ENCODE measurements around the gene TMEM244.
A peak's percentile ranks its signal among the peaks of the same experiment; 100 is the strongest.
"Not testable (repeated sequence)": the region's sequence is repeated elsewhere in the genome, so short reads cannot be mapped to it uniquely, and the experiment has no call there.

The TMEM244 gene

DNA sequence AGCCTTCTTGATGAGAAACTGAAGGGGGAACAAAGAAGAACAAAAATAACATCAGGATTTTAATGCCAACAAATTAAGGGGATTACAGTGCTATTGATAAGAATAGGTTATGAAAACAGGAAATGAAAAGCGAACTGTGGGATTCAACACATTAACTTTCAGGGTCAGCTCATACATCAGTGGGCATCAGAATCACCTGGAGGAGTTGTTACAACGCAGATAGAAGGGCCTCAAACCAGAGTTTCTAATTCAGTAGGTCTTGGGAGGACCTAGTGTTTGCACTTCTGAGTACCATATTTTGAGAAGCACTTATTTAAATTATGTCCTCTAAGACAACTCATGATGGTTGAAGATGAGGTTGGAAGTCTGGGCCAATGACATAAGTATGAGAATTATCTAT lies 5.6 kb upstream of the TMEM244 start:
- no peak for DNase-seq (ENCODE audit: low spot score)

DNA sequence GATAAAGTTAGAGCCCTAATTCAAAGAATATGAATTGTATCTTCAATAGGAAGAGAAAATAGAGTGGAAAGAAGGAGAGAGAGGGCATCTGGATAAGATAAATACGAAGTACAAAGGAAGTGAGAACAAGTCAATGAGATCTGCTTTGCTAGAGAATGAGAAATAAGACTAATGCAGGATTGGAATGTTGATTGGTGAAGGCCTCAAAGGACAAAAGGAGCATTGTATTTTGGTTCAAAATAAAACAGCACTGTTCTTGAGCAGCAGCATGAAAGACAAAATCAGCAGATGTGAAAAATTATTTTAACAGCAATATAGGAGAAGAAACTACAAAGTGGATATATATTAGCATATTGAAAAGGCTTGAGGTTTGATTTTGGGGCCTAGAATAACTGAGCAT lies 5.1 kb upstream of the TMEM244 start:
- no peak for DNase-seq (ENCODE audit: low spot score)

DNA sequence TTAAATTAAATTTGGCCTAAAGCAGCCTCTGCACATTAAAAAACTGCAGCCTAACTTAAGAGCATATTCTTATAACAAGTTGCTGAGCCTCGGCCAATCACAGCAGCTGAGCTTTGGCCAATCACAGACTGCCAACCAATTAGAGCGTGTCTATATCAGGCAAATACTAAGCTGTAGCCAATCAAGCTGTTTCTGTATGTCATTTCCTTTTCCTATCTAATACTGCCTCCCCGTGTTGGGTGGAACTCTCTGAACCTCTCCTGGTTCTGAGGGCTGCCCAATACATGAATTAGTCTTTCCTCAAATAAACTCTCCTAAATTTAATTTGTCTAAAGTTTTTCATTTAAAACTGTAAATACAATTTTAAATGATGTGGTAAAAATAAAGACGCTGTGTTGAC lies 3.9 kb upstream of the TMEM244 start:
- no peak for DNase-seq (ENCODE audit: low spot score)

DNA sequence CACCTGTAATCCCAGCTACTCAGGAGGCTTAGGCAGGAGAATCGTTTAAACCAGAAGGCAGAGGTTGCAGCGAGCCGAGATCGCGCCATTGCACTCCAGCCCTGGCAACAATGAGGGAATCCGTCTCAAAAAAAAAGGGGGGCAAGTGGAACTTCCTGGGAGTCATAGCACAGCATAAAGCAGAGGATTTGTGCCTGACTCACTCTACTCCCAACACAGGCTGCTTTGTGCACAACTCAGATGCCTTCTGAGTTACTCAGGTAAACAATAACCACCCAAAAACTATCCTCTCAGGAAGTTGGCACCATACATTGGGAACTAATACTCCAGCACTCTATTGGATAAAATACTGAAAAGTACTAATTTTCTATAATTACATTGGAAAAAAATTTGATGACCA lies 2.5 kb upstream of the TMEM244 start:
- DNase-seq (ENCODE audit: low spot score) = no peak

DNA sequence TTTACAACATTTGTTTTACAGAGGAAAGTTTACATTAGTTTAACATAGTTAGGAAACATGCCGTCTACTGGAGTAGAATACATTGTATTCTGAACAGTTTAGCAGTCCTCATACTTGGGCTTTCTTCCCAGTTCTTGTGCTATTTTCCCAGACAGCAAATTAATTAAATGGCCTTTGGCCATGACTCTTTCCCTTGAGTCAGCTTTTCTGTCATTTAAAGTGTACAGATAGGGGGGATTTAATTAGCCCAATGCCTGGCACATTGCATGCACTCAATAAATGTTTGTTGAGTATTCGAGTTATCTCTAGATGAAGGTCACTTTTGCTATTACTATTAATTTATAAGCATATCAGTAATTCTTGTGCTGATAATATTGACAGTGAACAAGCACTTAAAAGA lies 1.6 kb downstream of the TMEM244 start:
- DNase-seq (ENCODE audit: low spot score) = no peak

DNA sequence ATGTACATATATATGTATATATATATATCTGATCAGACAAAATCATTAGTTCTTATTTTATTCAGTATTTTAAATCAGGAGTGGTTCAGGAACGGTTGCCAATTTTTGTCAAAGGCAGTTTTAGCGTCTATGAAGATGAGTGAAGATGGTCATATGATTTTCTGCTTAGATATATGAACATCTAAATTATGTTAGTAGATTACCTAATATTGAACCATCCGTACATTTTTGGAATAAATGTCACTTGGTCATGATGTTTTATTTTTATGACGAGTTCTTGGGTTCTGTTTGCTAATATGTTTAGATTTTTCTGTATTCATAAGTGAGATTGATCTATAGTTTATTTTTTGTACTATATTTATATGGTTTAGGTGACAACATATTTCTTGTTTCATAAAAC lies 3.3 kb downstream of the TMEM244 start:
- DNase-seq (ENCODE audit: low spot score) = no peak

DNA sequence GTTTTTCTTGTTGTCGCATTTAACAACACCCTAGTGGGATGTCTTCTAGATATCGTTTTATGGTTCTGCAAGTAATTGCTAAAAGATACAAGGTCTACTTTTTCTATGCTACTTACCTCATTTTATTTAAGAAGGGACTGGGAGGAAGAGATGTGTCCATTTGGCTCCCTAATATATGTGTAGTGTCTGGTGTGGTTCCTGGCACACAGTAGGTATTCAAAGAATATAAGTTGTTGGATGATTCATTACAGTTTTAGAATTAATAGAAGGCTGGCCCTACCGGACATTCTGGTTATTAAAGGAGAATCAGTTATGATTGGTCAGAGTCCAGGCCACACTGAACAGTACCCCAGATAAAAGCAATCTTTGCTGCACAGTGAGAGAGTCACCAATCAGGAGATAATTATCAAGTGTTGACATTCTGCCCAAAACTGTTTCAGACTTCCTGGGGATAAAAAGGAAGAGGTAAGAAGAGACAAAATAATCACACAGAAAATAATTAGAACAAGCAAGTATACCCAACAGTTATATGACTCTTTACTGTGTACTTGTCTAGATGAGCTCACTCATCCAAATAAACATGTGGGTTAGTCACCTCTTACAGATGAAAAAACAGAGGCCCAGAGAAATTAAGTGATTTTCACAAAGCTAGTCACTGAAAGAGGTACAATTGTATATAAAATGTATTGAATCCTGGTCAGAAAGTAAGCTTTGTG lies 7.0 kb downstream of the TMEM244 start:
- DNase-seq (ENCODE audit: low spot score) = no peak

DNA sequence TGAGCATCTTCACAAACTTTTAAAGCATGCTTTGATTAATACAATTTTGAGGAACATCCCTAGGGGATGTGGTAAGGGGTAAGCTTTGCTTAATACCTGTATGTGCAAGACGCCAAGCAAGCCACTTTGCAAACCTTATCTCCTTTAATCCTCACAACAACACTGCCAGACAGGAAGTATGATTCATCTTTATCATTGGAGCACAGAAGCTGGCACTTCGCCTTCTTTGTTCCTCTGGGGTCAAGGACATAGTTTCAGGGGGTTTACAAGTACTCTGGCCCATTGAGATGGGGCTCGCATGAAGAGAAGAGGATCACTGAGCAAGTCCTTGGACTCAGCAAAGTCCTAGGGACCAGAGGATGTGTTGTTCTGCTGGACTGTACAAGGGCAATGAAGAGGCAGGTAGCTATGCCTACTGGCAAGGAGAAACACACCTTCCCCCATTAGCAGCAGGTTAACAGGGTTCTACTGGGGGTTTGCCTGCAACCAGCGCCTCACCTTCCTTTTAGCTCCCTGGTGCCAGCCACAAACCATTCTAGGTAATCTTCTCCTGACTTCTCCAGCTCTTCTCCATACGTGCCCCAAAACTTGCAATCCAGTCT lies 8.8 kb downstream of the TMEM244 start:
- no peak for DNase-seq (ENCODE audit: low spot score)

DNA sequence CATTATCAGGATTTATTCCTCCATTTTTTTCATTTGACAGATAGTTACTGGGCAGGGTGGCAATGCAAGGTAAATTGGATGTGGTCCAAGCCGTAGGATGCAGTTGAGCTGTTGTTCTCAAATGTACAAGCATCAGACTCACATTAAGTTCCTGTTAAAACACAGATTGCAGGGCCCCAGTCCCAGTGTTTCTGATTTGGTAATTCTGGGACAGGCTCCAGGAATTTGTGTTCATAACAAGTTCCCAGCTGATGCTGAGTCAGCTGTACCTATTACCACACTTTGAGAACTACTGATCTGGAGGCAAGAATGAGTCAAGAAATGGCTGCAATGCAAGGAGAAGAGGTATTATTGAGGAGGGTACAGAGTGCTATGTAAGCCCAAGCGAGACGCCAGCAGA lies 11.7 kb downstream of the TMEM244 start:
- no peak for DNase-seq (ENCODE audit: low spot score)

DNA sequence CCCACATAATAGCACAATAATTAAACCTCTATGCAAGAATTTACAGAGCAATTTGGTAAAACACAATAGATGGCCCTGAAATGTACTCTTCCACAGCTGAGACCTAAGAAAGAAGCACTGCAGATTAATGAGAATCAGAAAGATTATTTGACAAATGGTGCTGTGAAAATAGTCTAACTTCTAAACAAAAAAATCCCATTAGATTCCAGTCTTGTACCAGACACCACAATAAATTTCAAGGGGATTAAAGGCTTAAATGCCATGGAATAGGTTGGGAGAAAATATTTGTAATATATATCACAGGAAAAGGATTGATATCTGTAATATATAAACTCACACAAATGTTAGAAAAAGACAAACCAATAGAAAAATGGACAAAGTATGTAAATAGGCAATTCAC lies 14.4 kb downstream of the TMEM244 start:
- DNase-seq (ENCODE audit: low spot score) = no peak

DNA sequence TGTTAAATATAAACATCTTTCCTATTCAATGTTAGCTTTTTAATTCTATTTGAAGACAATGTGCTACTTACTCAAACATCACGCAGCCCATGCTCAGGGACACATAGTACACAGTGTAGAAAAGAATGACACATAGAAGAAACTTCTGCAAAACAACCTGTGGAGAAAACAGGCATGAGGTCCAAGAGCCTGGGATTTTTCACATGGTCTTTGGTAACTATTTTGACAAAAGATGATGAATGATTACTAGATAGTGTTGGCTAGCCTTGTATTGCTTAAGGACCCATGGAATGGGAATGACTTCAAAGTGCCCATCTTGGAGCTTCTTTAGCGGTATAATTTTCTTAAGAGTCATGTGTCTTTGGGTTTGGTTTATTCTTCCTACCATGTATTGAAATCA lies 15.4 kb downstream of the TMEM244 start:
- DNase-seq (ENCODE audit: low spot score) = no peak

DNA sequence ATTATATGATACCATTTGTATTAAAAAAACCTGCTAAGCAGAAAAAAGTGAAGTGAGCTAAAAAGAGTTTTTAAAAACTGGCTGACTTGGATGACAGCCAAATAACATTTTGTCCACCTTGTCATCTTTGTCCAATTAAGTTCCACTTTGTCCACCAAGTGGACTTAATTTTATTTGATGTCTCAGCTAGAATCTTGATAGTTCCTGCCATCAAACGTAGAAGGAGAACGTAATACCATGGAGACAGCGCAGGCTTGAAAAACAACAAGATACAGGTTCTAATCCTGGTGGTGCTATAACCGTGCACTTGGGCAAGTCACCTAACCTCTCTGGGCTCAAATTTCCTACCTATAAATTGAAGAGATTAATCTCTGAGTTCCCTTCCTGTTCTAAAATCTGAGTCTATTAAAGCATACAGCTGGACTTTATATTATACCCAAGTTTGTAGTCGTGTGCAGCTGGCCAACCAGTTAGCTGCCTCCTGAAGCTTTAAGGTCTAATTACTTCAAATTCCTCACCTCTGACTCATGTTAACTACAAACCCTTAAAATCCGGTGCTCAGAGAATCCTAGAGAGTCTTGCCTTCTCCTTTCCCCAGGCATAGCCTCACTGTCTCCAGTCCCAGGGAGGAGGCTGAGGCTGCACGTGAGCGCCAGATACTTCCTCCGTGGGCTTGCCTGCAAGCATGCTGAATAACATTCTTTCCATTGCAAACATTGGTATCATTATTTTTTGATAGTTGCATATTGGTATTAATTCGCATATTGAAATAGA lies 16.8 kb downstream of the TMEM244 start:
- no peak for DNase-seq (ENCODE audit: low spot score)

DNA sequence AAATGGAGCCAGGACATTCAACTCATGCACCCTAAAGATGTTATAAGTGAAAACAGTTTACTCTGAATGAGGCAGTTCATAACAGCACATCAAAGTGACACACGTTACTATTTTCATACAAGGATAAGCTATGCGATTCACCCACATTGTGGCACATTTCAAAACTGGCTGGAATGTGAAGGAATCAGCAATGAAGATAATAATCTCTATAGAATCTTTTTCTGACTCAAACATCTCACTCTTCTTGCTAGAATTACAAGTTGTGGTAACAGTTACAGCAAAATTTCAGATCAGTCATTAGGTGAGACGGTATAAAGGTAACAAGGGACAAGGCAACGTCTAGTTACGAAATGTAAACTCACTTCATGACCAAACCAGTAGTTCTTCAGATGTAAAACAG lies 17.5 kb downstream of the TMEM244 start:
- peak; percentile 3 for DNase-seq (ENCODE audit: low spot score)

DNA sequence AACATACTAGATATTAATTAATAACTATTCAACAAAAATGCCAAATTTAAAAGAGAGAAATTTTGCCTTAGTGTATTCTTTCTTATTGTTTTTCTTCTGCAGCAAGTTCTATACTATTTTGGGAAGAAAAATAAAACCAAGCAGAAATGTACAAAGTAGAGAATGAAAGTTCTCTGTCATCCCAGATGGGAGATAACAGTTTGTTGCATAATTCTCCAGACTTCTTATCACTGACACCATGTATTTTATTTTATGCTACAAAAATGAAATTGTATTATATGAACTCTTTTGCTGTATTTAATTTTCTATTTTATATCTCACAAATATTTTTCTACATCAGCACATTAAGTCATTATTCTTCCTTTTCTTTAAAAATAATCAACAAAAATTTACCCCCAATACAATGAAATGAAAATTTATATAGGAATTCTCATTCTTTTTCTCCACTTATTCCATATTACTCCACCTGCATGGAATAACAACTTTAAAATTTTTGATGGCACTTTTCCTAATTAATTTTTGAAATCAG lies 18.2 kb downstream of the TMEM244 start:
- DNase-seq (ENCODE audit: low spot score) = no peak

DNA sequence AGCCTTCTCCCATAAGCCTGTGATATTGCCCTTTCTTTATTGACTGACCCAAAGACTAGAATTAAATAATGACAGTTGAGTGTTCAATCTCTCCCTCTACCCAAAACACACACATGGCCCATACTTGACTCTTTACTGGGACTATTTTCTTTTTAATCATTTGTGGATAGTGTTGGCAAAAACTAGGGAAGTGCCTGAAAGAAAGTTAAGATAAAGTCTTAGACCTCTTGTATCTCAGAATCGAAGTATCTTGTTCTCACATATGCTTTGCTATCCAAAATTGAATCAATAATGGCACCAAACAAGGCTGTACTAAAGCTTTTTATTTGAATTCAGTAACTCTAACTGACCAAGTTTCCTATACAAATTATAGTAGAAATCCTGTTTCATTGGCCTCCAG lies 19.0 kb downstream of the TMEM244 start:
- no peak for DNase-seq (ENCODE audit: low spot score)

DNA sequence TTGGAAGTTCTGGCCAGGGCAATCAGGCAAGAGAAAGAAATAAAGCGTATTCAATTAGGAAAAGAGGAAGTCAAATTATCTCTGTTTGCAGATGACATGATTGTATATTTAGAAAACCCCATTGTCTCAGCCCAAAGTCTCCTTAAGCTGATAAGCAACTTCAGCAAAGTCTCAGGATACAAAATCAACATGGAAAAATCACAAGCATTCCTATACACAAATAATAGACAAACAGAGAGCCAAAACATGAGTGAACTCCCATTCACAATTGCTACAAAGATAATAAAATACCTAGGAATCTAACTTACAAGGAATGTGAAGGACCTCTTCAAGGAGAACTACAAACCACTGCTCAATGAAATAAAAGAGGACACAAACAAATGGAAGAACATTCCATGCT lies 21.6 kb downstream of the TMEM244 start:
- not testable (repeated sequence) for DNase-seq (ENCODE audit: low spot score)

DNA sequence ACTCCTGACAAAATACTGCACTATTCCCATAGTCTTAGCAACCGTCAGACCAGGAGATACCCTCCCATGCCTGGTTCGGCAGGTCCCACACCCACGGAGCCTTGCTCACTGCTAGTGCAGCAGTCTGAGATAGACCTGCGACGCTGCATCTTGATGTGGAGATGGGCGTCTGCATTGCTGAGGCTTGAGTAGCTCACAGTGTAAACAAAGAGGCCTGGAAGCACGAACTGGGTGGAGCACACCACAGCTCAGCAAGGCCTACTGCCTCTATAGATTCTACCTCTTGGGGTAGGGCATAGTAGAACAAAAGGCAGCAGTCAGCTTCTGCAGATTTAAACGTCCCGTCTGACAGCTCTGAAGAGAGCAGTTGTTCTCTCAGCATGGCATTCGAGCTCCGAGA lies 25.4 kb downstream of the TMEM244 start:
- no peak for DNase-seq (ENCODE audit: low spot score)

DNA sequence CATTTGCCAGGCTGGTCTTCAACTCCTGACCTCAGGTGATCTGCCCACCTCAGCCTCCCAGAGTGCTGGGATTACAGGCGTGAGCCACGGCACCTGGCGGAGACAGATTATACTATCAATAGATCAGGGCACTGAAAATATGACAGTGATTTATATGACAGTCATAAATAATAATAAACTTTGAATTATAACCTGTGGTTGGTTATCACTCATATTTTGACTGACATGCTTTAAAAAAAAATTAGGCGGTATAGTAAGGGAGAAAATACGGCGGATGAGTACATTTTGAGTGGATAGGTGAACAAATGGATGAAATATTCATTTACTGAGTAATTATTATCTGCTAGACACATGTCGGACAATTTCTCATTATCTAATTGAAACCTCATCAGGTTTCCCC lies 28.8 kb downstream of the TMEM244 start:
- no peak for DNase-seq (ENCODE audit: low spot score)

DNA sequence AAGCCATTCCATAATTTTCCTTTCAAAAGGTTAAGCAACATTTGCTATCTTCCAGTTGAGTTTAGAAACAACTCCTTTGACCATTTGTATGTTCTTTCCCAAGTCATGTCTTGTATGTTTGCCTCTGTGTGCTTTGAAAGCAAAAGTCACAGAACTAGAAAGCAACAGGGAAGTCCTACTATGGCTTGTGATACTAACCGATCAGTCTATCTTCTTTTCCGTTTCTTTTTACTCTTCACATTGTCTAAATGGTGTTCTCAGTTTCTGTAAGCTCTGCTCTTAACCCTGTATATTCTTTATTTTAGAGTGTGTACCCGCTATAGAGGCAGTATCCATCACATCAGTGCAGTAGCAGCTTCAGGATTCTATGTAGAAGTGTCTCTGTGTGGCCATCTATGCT lies 32.9 kb downstream of the TMEM244 start:
- no peak for DNase-seq (ENCODE audit: low spot score)

DNA sequence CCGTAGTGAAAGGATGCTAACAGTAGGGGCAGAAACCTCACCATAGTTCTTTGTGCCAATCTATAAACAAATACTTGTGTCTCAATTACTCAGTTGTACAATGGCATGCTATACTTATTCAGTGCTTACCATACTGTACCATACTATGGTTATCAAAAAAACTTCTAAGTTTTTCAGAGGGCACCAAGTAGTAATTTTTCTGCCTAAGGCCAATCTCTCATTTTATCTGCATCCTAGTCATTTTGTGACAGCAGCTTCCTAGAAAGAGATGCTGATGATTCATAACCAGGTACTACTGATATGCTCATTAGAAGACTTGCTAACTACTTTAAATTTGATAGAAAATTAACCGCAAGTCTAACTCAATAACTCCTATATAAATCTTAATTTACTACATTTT lies 42.9 kb downstream of the TMEM244 start:
- peak; percentile 62 for DNase-seq (ENCODE audit: low spot score)

DNA sequence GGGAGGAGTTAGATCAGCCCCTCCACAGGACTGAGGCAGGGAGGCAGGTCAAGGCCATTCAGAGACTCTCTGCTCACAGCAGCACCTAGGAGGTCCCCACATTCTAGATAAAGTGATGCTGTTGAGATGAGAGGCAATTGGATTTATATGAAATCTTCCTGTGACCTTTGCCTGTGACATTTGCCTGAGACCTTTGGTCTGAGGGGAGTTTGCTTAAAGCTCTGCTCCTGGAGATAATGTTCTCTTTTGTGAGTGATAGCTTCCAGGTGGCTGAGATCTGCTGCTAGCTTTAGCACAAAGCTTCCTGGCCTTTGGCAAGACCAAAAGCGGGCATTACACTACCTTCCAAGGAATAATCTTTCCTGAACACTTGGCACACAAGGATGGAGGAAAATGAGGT lies 43.3 kb downstream of the TMEM244 start:
- no peak for DNase-seq (ENCODE audit: low spot score)

DNA sequence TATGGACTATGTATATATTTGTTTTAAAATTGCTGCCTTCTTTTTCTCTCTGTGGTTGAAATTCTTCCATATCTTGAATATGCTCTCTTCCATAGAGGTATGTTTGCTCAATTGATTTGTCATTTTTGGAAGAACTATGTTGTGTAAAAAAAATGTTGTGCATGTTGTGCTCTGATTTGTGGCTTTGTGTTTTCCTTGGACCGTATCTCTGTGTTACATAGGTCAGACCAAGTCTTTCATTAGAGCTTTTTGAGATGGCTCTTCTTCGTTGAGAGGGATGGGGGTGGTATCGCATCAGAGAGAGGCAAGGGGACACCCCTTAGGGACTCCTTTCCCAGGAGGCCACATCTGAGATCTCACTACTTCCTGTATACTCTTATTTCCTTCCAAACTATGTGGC lies 43.8 kb downstream of the TMEM244 start:
- DNase-seq (ENCODE audit: low spot score) = no peak

DNA sequence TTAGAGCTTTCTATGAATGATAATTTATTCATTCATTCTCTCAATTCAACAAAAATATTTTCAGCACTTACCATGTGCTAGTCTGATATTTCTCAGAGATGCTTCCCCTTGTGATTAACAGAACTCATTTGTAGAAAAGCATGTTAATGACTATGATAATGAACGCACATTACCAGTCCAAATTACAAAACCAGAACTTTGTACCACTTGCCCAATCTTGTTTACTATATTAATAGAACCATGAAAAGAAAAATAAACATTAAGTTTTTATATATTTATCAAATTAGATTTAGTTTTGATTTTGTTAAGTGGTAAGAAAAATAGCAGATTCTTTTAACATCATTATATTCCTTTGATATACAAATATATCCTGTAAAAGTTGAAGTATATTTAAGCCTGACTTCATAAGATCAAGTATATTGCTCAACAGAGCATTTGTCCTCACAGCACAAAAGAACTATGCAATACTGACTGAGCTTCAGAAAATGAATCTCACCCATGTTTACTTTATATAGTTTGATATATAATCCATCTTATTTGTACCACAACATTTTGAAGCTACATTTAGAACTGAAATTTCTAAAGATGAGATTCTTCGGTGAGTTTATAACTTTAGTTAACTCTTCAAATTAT lies 48.9 kb downstream of the TMEM244 start:
- no peak for DNase-seq (ENCODE audit: low spot score)
